Activated naive CD4-positive, alpha-beta T cell treated with anti-CD3 and anti-CD28 coated beads for 36 hours (primary cell): ENCODE data around the gene FRY. TPM values are rescaled to one million over a fixed set of nuclear protein-coding genes. Genes with fewer than 3 reads are reported as not detected.
A peak's percentile ranks its signal among the peaks of the same experiment; 100 is the strongest.

Experiments used
- CTCF ChIA-PET: fragments of 350-600 bp; sonication (Branson Sonifier 250); formaldehyde crosslinking; loops from one replicate; lab custom pipeline; 2021; ENCODE audit warnings: antibody characterized with exemption; lab: Charles Lee
- DNase-seq: peaks from one replicate; pipeline ENCODE4 v3.0.0-alpha.2; 2020
- H3K27ac Mint-ChIP-seq: one replicate; pipeline ENCODE4 v1.8.0; 2021; ENCODE audit warnings: mild to moderate bottlenecking, mixed read lengths
- H3K27me3 Mint-ChIP-seq: one replicate; pipeline ENCODE4 v1.8.0; 2021; ENCODE audit warnings: low read depth, mixed read lengths
- H3K36me3 Mint-ChIP-seq: one replicate; pipeline ENCODE4 v1.8.0; 2021; ENCODE audit warnings: low read depth, mixed read lengths
- H3K4me1 Mint-ChIP-seq: one replicate; pipeline ENCODE4 v1.8.0; 2021; ENCODE audit warnings: low read depth, mixed read lengths
- H3K4me3 Mint-ChIP-seq: one replicate; pipeline ENCODE4 v1.8.0; 2021; ENCODE audit warnings: mild to moderate bottlenecking, moderate library complexity, mixed read lengths
- H3K9me3 Mint-ChIP-seq: one replicate; pipeline ENCODE4 v1.8.0; 2021; ENCODE audit warnings: mixed read lengths
- intact Hi-C: fragments of 100-400 bp; cut with micrococcal nuclease; formaldehyde crosslinking; loops from one replicate; pipeline ENCODE4 v1.15.1; 2023
- total RNA-seq, 2 experiments: library from RNA; stranded (reverse); gene quantifications; one replicate each; pipeline ENCODE4 v1.2.3, GENCODE V29; 2021

Gene FRY
- total RNA-seq, 2 experiments from 2014 or later = 7.3 to 7.8 TPM

- peaks cover 2% of the 10 kb centered on the region for H3K36me3 Mint-ChIP-seq
- no peak overlapping the region for H3K4me3 Mint-ChIP-seq
- no peaks in the 10 kb centered on the region for H3K9me3 Mint-ChIP-seq
- H3K27ac Mint-ChIP-seq = no peak overlapping the region
- intact Hi-C loops = no loop called here
- DNase-seq = no peak
- CTCF ChIA-PET = no interaction called here
- H3K27me3 Mint-ChIP-seq = no peaks in the 10 kb centered on the region
- H3K4me1 Mint-ChIP-seq = no peaks in the 10 kb centered on the region
Measured at GRCh38 chr13:32261567-32261966, 230.0 kb downstream of the FRY start.

GRCh38 chr13:32262165-32262564 is 230.6 kb downstream of the FRY start:
- Mint-ChIP-seq H3K36me3 (peaks cover 2% of the 10 kb centered on the region), H3K9me3 (no peaks in the 10 kb centered on the region), H3K4me1 (no peaks in the 10 kb centered on the region), H3K4me3 (no peak overlapping the region), H3K27me3 (no peaks in the 10 kb centered on the region), H3K27ac (no peak overlapping the region)
- DNase-seq = no peak
- intact Hi-C loops = no loop called here
- CTCF ChIA-PET = no interaction called here

GRCh38 chr13:32262619-32263018 is 231.0 kb downstream of the FRY start:
- Mint-ChIP-seq H3K27ac (no peak overlapping the region), H3K36me3 (peaks cover 2% of the 10 kb centered on the region), H3K9me3 (no peaks in the 10 kb centered on the region), H3K4me3 (no peak overlapping the region), H3K4me1 (no peaks in the 10 kb centered on the region), H3K27me3 (no peaks in the 10 kb centered on the region)
- CTCF ChIA-PET = interaction anchor here (0.5 kb wide), 1 partner anchor 385 kb away, joined by 3 read pairs; no protein-coding TSS in a partner anchor
- DNase-seq = no peak
- intact Hi-C loops = no loop called here

GRCh38 chr13:32264407-32264806 is 232.8 kb downstream of the FRY start:
- H3K27ac Mint-ChIP-seq = no peak overlapping the region

GRCh38 chr13:32265726-32266125 is 234.2 kb downstream of the FRY start:
- no peak overlapping the region for H3K27ac Mint-ChIP-seq
- CTCF ChIA-PET = interaction anchor here (0.8 kb wide), 1 partner anchor 43 kb away, joined by 3 read pairs; no protein-coding TSS in a partner anchor
- no peak overlapping the region for H3K4me3 Mint-ChIP-seq
- H3K9me3 Mint-ChIP-seq = no peaks in the 10 kb centered on the region
- intact Hi-C loops = no loop called here
- no peaks in the 10 kb centered on the region for H3K27me3 Mint-ChIP-seq
- DNase-seq = no peak
- peaks cover 5% of the 10 kb centered on the region for H3K36me3 Mint-ChIP-seq
- H3K4me1 Mint-ChIP-seq = no peaks in the 10 kb centered on the region

More at GRCh38 chr13:32264407-32264806, 232.8 kb downstream of the FRY start:
- intact Hi-C loops = no loop called here
- Mint-ChIP-seq H3K27me3 (no peaks in the 10 kb centered on the region), H3K36me3 (peaks cover 5% of the 10 kb centered on the region), H3K9me3 (no peaks in the 10 kb centered on the region), H3K4me3 (no peak overlapping the region), H3K4me1 (no peaks in the 10 kb centered on the region)
- no peak for DNase-seq
- CTCF ChIA-PET = no interaction called here

GRCh38 chr13:32266130-32266529 is 234.6 kb downstream of the FRY start:
- Mint-ChIP-seq H3K36me3 (peaks cover 5% of the 10 kb centered on the region), H3K4me1 (no peaks in the 10 kb centered on the region), H3K9me3 (no peaks in the 10 kb centered on the region), H3K27ac (no peak overlapping the region), H3K27me3 (no peaks in the 10 kb centered on the region), H3K4me3 (no peak overlapping the region)
- intact Hi-C loops = no loop called here
- no peak for DNase-seq
- CTCF ChIA-PET = interaction anchor here (0.8 kb wide), 1 partner anchor 43 kb away, joined by 3 read pairs; no protein-coding TSS in a partner anchor

GRCh38 chr13:32267836-32268439 is 236.4 kb downstream of the FRY start:
- Mint-ChIP-seq H3K4me3 (no peak overlapping the region), H3K36me3 (peaks cover 7% of the 10 kb centered on the region), H3K9me3 (no peaks in the 10 kb centered on the region), H3K27me3 (no peaks in the 10 kb centered on the region), H3K4me1 (peaks cover 5% of the 10 kb centered on the region), H3K27ac (no peak overlapping the region)
- DNase-seq = peak; percentile 67
- intact Hi-C loops = loop anchor here (1.0 to 2.0 kb wide), 4 partner anchors 42 to 313 kb away; partner anchors contain the start of gene N4BP2L2
- CTCF ChIA-PET = interaction anchor here (0.5 to 1.8 kb wide), 19 partner anchors 8 to 373 kb away, joined by 3 to 8 read pairs (median 3); partner anchors contain the start of genes BRCA2 and ZAR1L

- peaks cover 5% of the 10 kb centered on the region for H3K36me3 Mint-ChIP-seq
- intact Hi-C loops = loop anchor here (1.0 kb wide), 1 partner anchor 29 kb away; no protein-coding TSS in a partner anchor
- CTCF ChIA-PET = interaction anchor here (0.7 kb wide), 1 partner anchor 107 kb away, joined by 3 read pairs; no protein-coding TSS in a partner anchor
Measured at GRCh38 chr13:32272021-32272683, 240.6 kb downstream of the FRY start.

GRCh38 chr13:32277839-32278238 is 246.3 kb downstream of the FRY start:
- no peaks in the 10 kb centered on the region for H3K27me3 Mint-ChIP-seq
- H3K27ac Mint-ChIP-seq = no peak overlapping the region
- peaks cover 2% of the 10 kb centered on the region for H3K36me3 Mint-ChIP-seq
- CTCF ChIA-PET = interaction anchor here (0.6 to 0.8 kb wide), 2 partner anchors 9 to 258 kb away, joined by 3 read pairs; no protein-coding TSS in a partner anchor
- no peaks in the 10 kb centered on the region for H3K4me1 Mint-ChIP-seq
- H3K9me3 Mint-ChIP-seq = no peaks in the 10 kb centered on the region
- intact Hi-C loops = no loop called here
- no peak for DNase-seq
- H3K4me3 Mint-ChIP-seq = no peak overlapping the region

More at GRCh38 chr13:32272021-32272683, 240.6 kb downstream of the FRY start:
- Mint-ChIP-seq H3K9me3 (no peaks in the 10 kb centered on the region), H3K4me1 (peaks cover 5% of the 10 kb centered on the region), H3K4me3 (no peak overlapping the region), H3K27ac (no peak overlapping the region), H3K27me3 (no peaks in the 10 kb centered on the region)
- no peak for DNase-seq

- intact Hi-C loops = no loop called here
Measured at GRCh38 chr13:32278426-32278825, 246.9 kb downstream of the FRY start.

GRCh38 chr13:32281096-32281495 is 249.5 kb downstream of the FRY start:
- no peak overlapping the region for H3K27ac Mint-ChIP-seq
- DNase-seq = no peak
- no peaks in the 10 kb centered on the region for H3K9me3 Mint-ChIP-seq
- peaks cover 2% of the 10 kb centered on the region for H3K36me3 Mint-ChIP-seq
- CTCF ChIA-PET = no interaction called here
- H3K4me1 Mint-ChIP-seq = no peaks in the 10 kb centered on the region
- intact Hi-C loops = no loop called here
- H3K4me3 Mint-ChIP-seq = no peak overlapping the region
- H3K27me3 Mint-ChIP-seq = no peaks in the 10 kb centered on the region

More at GRCh38 chr13:32278426-32278825, 246.9 kb downstream of the FRY start:
- Mint-ChIP-seq H3K27ac (no peak overlapping the region), H3K27me3 (no peaks in the 10 kb centered on the region), H3K4me1 (no peaks in the 10 kb centered on the region), H3K36me3 (peaks cover 2% of the 10 kb centered on the region), H3K9me3 (no peaks in the 10 kb centered on the region), H3K4me3 (no peak overlapping the region)
- no peak for DNase-seq
- CTCF ChIA-PET = no interaction called here

- H3K27me3 Mint-ChIP-seq = no peaks in the 10 kb centered on the region
- H3K4me3 Mint-ChIP-seq = no peak overlapping the region
- H3K4me1 Mint-ChIP-seq = no peaks in the 10 kb centered on the region
- no peak overlapping the region for H3K27ac Mint-ChIP-seq
- peaks cover 2% of the 10 kb centered on the region for H3K36me3 Mint-ChIP-seq
- intact Hi-C loops = no loop called here
- no peak for DNase-seq
- CTCF ChIA-PET = no interaction called here
- H3K9me3 Mint-ChIP-seq = no peaks in the 10 kb centered on the region
Measured at GRCh38 chr13:32282096-32282711, 250.6 kb downstream of the FRY start.
